PC-3 (cell line): Measurements from ENCODE around the gene PLXNA1. TPM values are rescaled to one million over a fixed set of nuclear protein-coding genes. Genes with fewer than 3 reads are reported as not detected.

ENCODE experiments used
- ATAC-seq: fragments of 200-7000 bp; cut with Tn5 transposase; 2 replicates; pipeline ENCODE4 v1.9.1; 2020; ENCODE audit warnings: mild to moderate bottlenecking, moderate library complexity
- BruUV-seq: library from RNA; stranded (reverse); fragments of 400-500 nt; replicated peaks from 2 replicates; lab custom pipeline; 2021; lab: Mats Ljungman, UMichigan
- CTCF ChIA-PET: fragments of 300-600 bp; sonication (Branson Sonifier 250); formaldehyde crosslinking; loops from one replicate; lab custom pipeline; 2022; ENCODE audit warnings: antibody characterized with exemption; lab: Charles Lee
- POLR2A ChIA-PET: fragments of 300-600 bp; sonication (Branson Sonifier 250); formaldehyde crosslinking; loops from one replicate; lab custom pipeline; 2022; ENCODE audit warnings: antibody characterized with exemption; ENCODE audit not compliant: unreplicated experiment; lab: Charles Lee
- DNase-seq: peaks from one replicate; pipeline ENCODE4 v3.0.0-alpha.2; 2015
- H2AFZ ChIP-seq: fragments of 300-600 bp; sonication (generic); 2 replicates; pipeline ENCODE4 v1.6.0; 2016; ENCODE audit warnings: antibody characterized with exemption, low read length
- H3F3A ChIP-seq: fragments of 300-600 bp; sonication (generic); one replicate; pipeline ENCODE4 v1.6.0; 2017; ENCODE audit warnings: antibody characterized with exemption, low read length, control low read depth, mild to moderate bottlenecking; ENCODE audit not compliant: unreplicated experiment
- H3K27ac ChIP-seq: fragments of 300-600 bp; sonication (generic); 2 replicates; pipeline ENCODE4 v1.5.1; 2016; ENCODE audit warnings: mild to moderate bottlenecking, low read length
- H3K27me3 ChIP-seq: fragments of 300-600 bp; sonication (generic); 2 replicates; pipeline ENCODE4 v1.6.1; 2016; ENCODE audit warnings: low read length, mixed read lengths
- H3K36me3 ChIP-seq: fragments of 300-600 bp; sonication (generic); 2 replicates; pipeline ENCODE4 v1.6.1; 2016; ENCODE audit warnings: low read depth, mixed run types, low read length, mixed read lengths
- H3K4me1 ChIP-seq: fragments of 300-600 bp; sonication (generic); 2 replicates; pipeline ENCODE4 v1.5.1; 2016; ENCODE audit warnings: low read length; ENCODE audit not compliant: insufficient read depth
- H3K4me2 ChIP-seq: fragments of 300-600 bp; sonication (generic); 2 replicates; pipeline ENCODE4 v1.6.0; 2016; ENCODE audit warnings: low read length
- H3K4me3 ChIP-seq: fragments of 300-600 bp; sonication (generic); 2 replicates; pipeline ENCODE4 v1.5.1; 2016; ENCODE audit warnings: mild to moderate bottlenecking, low read length, mixed read lengths
- H3K79me2 ChIP-seq: fragments of 300-600 bp; sonication (generic); 2 replicates; pipeline ENCODE4 v1.6.1; 2017; ENCODE audit warnings: low read length, mixed read lengths
- H3K9ac ChIP-seq: fragments of 300-600 bp; sonication (generic); 2 replicates; pipeline ENCODE4 v1.6.0; 2016; ENCODE audit warnings: mild to moderate bottlenecking, low read length
- H3K9me2 ChIP-seq: fragments of 300-600 bp; sonication (generic); replicated peaks from 2 replicates; pipeline ENCODE4 v1.6.1; 2016; ENCODE audit warnings: mixed run types, low read length, mixed read lengths
- H3K9me3 ChIP-seq: fragments of 300-600 bp; sonication (generic); 2 replicates; pipeline ENCODE4 v1.6.1; 2016; ENCODE audit warnings: low read length, mixed read lengths
- H4K20me1 ChIP-seq: fragments of 300-600 bp; sonication (generic); 2 replicates; pipeline ENCODE4 v1.6.1; 2016; ENCODE audit warnings: low read length, mixed read lengths
- CTCF ChIP-seq: fragments of 300-600 bp; sonication (generic); conservative IDR thresholded peaks from 2 replicates; pipeline ENCODE4 v1.5.1; 2017; ENCODE audit warnings: antibody characterized with exemption, low read depth, mild to moderate bottlenecking, low read length
- EZH2 ChIP-seq: fragments of 300-600 bp; sonication (generic); IDR thresholded peaks from one replicate; pipeline ENCODE4 v1.6.1; 2017; ENCODE audit warnings: antibody characterized with exemption, mild to moderate bottlenecking, low read length; ENCODE audit not compliant: unreplicated experiment
- EZH2phosphoT487 ChIP-seq: fragments of 300-600 bp; sonication (generic); IDR thresholded peaks from 2 replicates; pipeline ENCODE4 v1.6.1; 2018; ENCODE audit warnings: mild to moderate bottlenecking, antibody characterized with exemption, low read length, borderline replicate concordance
- intact Hi-C: fragments of 100-400 bp; cut with micrococcal nuclease; formaldehyde crosslinking; loops from 2 replicates; pipeline ENCODE4 v1.9.0; 2023
- total RNA-seq: library from RNA; depleted of rRNA; stranded (reverse); fragments of >200 nt; gene quantifications from 2 replicates; pipeline ENCODE4 v1.2.3, GENCODE V29; 2014

Gene PLXNA1
- total RNA-seq, 1 experiment from 2014 or later, result 30.0 TPM

- ATAC-seq (no peak), DNase-seq (no peak)
- Histone ChIP-seq H3K27me3 (no peaks in the 10 kb centered on the region), H2AFZ (no peak overlapping the region), H3K4me3 (no peak overlapping the region), H4K20me1 (no peaks in the 10 kb centered on the region), H3K79me2 (peaks cover 33% of the 10 kb centered on the region), H3K9me2 (no peaks in the 10 kb centered on the region), H3K36me3 (no peaks in the 10 kb centered on the region), H3K4me2 (no peak overlapping the region), H3K27ac (no peak overlapping the region), H3K9ac (no peak overlapping the region), H3K4me1 (peaks cover 10% of the 10 kb centered on the region), H3F3A (no peaks in the 10 kb centered on the region), H3K9me3 (no peaks in the 10 kb centered on the region)
- POLR2A ChIA-PET, result no interaction called here
- CTCF ChIA-PET, result interaction anchor here (0.6 kb wide), 1 partner anchor 398 kb away, joined by 3 read pairs; no protein-coding TSS in a partner anchor
- no TSS peak for BruUV-seq
- intact Hi-C loops, result no loop called here
- TF ChIP-seq CTCF (no peak), EZH2 (no peak), EZH2phosphoT487 (no peak)
These were observed 18.7 kb downstream of the PLXNA1 start for GRCh38 chr3:127001486-127002194.

GRCh38 chr3:127002195-127003174, 19.6 kb downstream of the PLXNA1 start:
- Histone ChIP-seq H3K27ac (no peak overlapping the region), H2AFZ (no peak overlapping the region), H3K27me3 (no peaks in the 10 kb centered on the region), H4K20me1 (no peaks in the 10 kb centered on the region), H3K36me3 (no peaks in the 10 kb centered on the region), H3K9me2 (no peaks in the 10 kb centered on the region), H3K9ac (no peak overlapping the region), H3K4me3 (no peak overlapping the region), H3K79me2 (peaks cover 24% of the 10 kb centered on the region), H3K4me2 (no peak overlapping the region), H3K4me1 (peaks cover 18% of the 10 kb centered on the region), H3K9me3 (no peaks in the 10 kb centered on the region), H3F3A (no peaks in the 10 kb centered on the region)
- CTCF ChIA-PET, result interaction anchor here (0.6 kb wide), 1 partner anchor 399 kb away, joined by 3 read pairs; no protein-coding TSS in a partner anchor
- intact Hi-C loops, result no loop called here
- no peak for TF ChIP-seq EZH2
- TF ChIP-seq EZH2phosphoT487, result no peak
- TF ChIP-seq CTCF, result no peak
- POLR2A ChIA-PET, result no interaction called here
- no TSS peak for BruUV-seq
- DNase-seq (no peak), ATAC-seq (no peak)
